ENCODE measurements around the gene RCN2. TPM values are rescaled to one million over a fixed set of nuclear protein-coding genes. Genes with fewer than 3 reads are reported as not detected.

The RCN2 gene
- total RNA-seq, 1 donor = 72.1 TPM

DNA sequence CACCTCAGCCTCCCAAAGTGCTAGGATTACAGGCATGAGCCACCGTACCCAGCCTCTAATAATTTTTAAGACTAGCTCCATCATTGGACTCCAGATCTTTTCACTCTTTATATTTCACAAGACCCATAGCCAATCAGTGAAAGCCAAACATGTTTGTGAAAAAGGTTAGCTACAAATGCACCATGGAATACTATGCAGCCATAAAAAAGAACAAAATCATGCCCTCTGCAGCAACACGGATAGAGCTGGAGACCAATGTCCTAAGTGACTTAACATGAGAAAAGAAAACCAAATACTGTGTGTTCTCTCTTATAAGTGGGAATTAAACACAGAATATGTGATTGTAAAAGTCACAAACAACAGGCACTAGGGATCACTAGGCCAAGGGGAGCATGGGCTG is 29.6 kb upstream of the RCN2 start:
- TF ChIP-seq, protein P1, sequence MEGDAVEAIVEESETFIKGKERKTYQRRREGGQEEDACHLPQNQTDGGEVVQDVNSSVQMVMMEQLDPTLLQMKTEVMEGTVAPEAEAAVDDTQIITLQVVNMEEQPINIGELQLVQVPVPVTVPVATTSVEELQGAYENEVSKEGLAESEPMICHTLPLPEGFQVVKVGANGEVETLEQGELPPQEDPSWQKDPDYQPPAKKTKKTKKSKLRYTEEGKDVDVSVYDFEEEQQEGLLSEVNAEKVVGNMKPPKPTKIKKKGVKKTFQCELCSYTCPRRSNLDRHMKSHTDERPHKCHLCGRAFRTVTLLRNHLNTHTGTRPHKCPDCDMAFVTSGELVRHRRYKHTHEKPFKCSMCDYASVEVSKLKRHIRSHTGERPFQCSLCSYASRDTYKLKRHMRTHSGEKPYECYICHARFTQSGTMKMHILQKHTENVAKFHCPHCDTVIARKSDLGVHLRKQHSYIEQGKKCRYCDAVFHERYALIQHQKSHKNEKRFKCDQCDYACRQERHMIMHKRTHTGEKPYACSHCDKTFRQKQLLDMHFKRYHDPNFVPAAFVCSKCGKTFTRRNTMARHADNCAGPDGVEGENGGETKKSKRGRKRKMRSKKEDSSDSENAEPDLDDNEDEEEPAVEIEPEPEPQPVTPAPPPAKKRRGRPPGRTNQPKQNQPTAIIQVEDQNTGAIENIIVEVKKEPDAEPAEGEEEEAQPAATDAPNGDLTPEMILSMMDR (IDR thresholded peaks at IDR 0.05; ENCODE audit: insufficient read depth, low read depth, low read length) = no peak
- DNase-seq (ENCODE audit: low read depth) = no peak
- no peak overlapping the region for H3K4me3 ChIP-seq (ENCODE audit: low read depth, low read length)

GRCh38 chr15:76903251-76903681 is 28.3 kb upstream of the RCN2 start:
- peak; percentile 75 for DNase-seq (ENCODE audit: low read depth)
- TF ChIP-seq, protein P1 (IDR thresholded peaks at IDR 0.05; ENCODE audit: insufficient read depth, low read depth, low read length) = peak; percentile 36
- peak overlapping the region; percentile 15 for H3K4me3 ChIP-seq (ENCODE audit: low read depth, low read length)

- DNase-seq (ENCODE audit: low read depth) = peak; percentile 10
- peak overlapping the region; percentile 93 for H3K4me3 ChIP-seq (ENCODE audit: low read depth, low read length)
- TF ChIP-seq, protein P1 (IDR thresholded peaks at IDR 0.05; ENCODE audit: insufficient read depth, low read depth, low read length) = no peak
These were observed 27.0 kb upstream of the RCN2 start for GRCh38 chr15:76904461-76905012.

- H3K4me3 ChIP-seq (ENCODE audit: low read depth, low read length) = peak within 1 kb of the TSS; percentile 93
- TF ChIP-seq, protein P1 (IDR thresholded peaks at IDR 0.05; ENCODE audit: insufficient read depth, low read depth, low read length) = no peak
These were observed 26.3 kb upstream of the RCN2 start, which contains the start of gene SCAPER for GRCh38 chr15:76905013-76905839. Gene SCAPER (minus strand): TSS chr15:76905340. CDS start chr15:76883817, 21,523 bp downstream.

GRCh38 chr15:76905855-76906254 is 25.7 kb upstream of the RCN2 start:
- TF ChIP-seq, protein P1 (IDR thresholded peaks at IDR 0.05; ENCODE audit: insufficient read depth, low read depth, low read length) = no peak
- peak overlapping the region; percentile 93 for H3K4me3 ChIP-seq (ENCODE audit: low read depth, low read length)
- DNase-seq (ENCODE audit: low read depth) = no peak

More at GRCh38 chr15:76905013-76905839, 26.3 kb upstream of the RCN2 start, which contains the start of gene SCAPER:
- DNase-seq (ENCODE audit: low read depth) = peak; percentile 87

- no peak overlapping the region for H3K4me3 ChIP-seq (ENCODE audit: low read depth, low read length)
- TF ChIP-seq, protein P1 (IDR thresholded peaks at IDR 0.05; ENCODE audit: insufficient read depth, low read depth, low read length) = no peak
- DNase-seq (ENCODE audit: low read depth) = no peak
These were observed 19.1 kb upstream of the RCN2 start for GRCh38 chr15:76912430-76912829.
